RWPE1 (cell line): ENCODE measurements around the gene NSG2.

Experiments used
- CTCF ChIA-PET: fragments of 350-600 bp; sonication (Branson Sonifier 250); formaldehyde crosslinking; extraction: SDS; loops from one replicate; lab custom pipeline; 2021; lab: Yijun Ruan, JAX
- POLR2A ChIA-PET: fragments of 400-600 bp; formaldehyde crosslinking; extraction: SDS; loops from one replicate; lab custom pipeline; 2020; ENCODE audit warnings: antibody characterized with exemption; ENCODE audit not compliant: low non-redundant PET; lab: Yijun Ruan, JAX
- DNase-seq: peaks from one replicate; pipeline ENCODE4 v3.0.0; 2012; ENCODE audit warnings: low spot score
- H3K27ac ChIP-seq: fragments of 450-650 bp; 2 replicates; pipeline ENCODE4 v1.5.1; 2017
- TF ChIP-seq, protein P1 (sequence below): fragments of 450-650 bp; conservative IDR thresholded peaks from 2 replicates; pipeline ENCODE4 v1.5.1; 2017; ENCODE audit warnings: low read depth, mild to moderate bottlenecking

The NSG2 gene

DNA sequence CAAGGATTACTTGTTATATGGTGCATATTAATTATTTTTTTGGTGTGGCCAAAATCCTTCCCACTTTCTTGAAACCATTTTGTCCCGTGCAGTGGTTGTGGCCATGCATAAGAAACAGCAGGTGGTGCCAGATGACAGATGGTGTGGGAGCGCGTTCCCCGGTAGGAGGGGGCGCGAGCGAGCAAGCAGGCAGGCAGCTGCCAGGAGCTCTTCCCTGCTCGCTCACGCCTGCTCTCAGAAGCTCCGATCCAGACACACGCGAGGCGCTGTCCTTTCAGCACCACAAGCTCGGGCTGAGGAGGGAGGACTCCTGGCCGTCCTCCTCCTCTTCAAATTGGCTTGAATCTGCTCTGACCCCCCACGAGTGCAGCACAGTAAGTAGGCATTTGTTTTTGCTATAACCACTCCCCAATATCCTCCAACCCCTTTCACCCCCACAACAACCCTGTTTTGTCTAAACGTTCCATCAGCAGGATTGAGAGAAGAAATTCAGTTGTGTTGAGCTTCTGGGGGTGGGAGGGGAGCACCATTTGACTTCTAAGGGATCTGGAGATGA is at the start of gene NSG2:
TSS of gene NSG2 (plus strand) at position 237 of the 556 bp plus-strand sequence. CDS start 1,050 bp downstream, outside the sequence.
- DNase-seq: peak; percentile 93
- TF ChIP-seq, protein P1, sequence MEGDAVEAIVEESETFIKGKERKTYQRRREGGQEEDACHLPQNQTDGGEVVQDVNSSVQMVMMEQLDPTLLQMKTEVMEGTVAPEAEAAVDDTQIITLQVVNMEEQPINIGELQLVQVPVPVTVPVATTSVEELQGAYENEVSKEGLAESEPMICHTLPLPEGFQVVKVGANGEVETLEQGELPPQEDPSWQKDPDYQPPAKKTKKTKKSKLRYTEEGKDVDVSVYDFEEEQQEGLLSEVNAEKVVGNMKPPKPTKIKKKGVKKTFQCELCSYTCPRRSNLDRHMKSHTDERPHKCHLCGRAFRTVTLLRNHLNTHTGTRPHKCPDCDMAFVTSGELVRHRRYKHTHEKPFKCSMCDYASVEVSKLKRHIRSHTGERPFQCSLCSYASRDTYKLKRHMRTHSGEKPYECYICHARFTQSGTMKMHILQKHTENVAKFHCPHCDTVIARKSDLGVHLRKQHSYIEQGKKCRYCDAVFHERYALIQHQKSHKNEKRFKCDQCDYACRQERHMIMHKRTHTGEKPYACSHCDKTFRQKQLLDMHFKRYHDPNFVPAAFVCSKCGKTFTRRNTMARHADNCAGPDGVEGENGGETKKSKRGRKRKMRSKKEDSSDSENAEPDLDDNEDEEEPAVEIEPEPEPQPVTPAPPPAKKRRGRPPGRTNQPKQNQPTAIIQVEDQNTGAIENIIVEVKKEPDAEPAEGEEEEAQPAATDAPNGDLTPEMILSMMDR: peak; percentile 78
- no peak within 1 kb of the TSS for H3K27ac ChIP-seq
- ChIA-PET CTCF (interaction anchor here (0.5 to 3.4 kb wide), 19 partner anchors 10 to 732 kb away, joined by 3 to 54 read pairs (median 3); no protein-coding TSS in a partner anchor), POLR2A (no interaction called here)

GRCh38 chr5:173997331-173997730 is 48.2 kb upstream of the NSG2 start:
- CTCF ChIA-PET: interaction anchor here (0.6 kb wide), 1 partner anchor 256 kb away, joined by 3 read pairs; no protein-coding TSS in a partner anchor
- POLR2A ChIA-PET: no interaction called here
- TF ChIP-seq, protein P1: no peak
- DNase-seq: no peak
- H3K27ac ChIP-seq: no peak overlapping the region

GRCh38 chr5:173998531-173998930 is 47.0 kb upstream of the NSG2 start:
- no peak overlapping the region for H3K27ac ChIP-seq
- CTCF ChIA-PET: no interaction called here
- DNase-seq: no peak
- POLR2A ChIA-PET: no interaction called here
- TF ChIP-seq, protein P1: no peak

DNA sequence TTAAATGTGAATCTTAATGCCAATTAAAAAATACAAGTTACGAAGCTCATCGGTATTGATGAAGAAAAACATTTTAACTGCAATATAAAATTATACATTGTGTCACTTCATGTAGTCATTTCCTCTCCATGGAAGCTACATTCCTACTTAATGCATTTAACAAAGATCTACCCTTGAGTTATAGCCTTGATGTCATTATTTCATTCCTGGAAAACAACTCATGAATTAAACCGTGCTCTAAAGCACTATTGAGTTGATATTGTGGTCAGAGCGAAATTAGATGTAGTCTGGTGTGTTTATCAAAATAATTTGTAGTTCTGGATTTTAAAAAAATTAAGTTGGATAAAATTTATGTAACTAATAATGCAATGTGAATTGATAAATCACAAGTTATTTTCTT is 45.4 kb upstream of the NSG2 start:
- H3K27ac ChIP-seq: no peak overlapping the region
- no peak for DNase-seq
- POLR2A ChIA-PET: no interaction called here
- TF ChIP-seq, protein P1: no peak
- CTCF ChIA-PET: interaction anchor here (0.6 kb wide), 3 partner anchors 23 to 1392 kb away, joined by 3 read pairs; no protein-coding TSS in a partner anchor

DNA sequence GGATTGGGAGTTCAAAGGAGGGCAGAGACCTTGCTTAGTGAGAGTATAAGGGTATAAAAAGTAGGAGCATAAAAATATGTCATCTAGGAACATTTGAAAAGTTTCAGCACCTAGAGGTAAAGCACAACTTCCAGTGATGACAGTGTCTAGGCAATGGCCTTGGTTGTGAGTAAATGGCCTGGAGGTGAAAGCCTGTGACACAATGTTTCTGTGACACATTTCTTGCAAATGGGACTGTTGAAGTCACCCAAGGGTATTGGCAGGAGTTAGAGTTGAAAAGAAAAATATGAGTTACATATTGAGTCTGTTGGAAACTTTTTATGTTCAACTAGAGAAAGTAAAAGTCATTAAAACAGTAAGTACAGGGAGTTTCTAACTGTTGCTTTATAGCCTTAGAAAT is 41.7 kb upstream of the NSG2 start:
- TF ChIP-seq, protein P1: no peak
- ChIA-PET CTCF (no interaction called here), POLR2A (no interaction called here)
- no peak for DNase-seq
- no peak overlapping the region for H3K27ac ChIP-seq

- ChIA-PET POLR2A (no interaction called here), CTCF (interaction anchor here (0.7 kb wide), 1 partner anchor 902 kb away, joined by 3 read pairs; no protein-coding TSS in a partner anchor)
- no peak for DNase-seq
- no peak overlapping the region for H3K27ac ChIP-seq
- TF ChIP-seq, protein P1: no peak
These were observed 36.6 kb upstream of the NSG2 start for GRCh38 chr5:174008922-174009321.
